ENCODE measurements around the gene SLC39A11. TPM values are rescaled to one million over a fixed set of nuclear protein-coding genes. Genes with fewer than 3 reads are reported as not detected.
A peak's percentile ranks its signal among the peaks of the same experiment; 100 is the strongest.

The SLC39A11 gene
- polyA plus RNA-seq, 1 donor from 2014 or later = 8.0 TPM

- Histone ChIP-seq H3K9me3 (ENCODE audit: low read length) (no peaks in the 10 kb centered on the region), H4K20me1 (ENCODE audit: insufficient read depth) (no peaks in the 10 kb centered on the region), H3F3A (ENCODE audit: insufficient read depth, low read length, poor library complexity, severe bottlenecking) (no peaks in the 10 kb centered on the region), H3K36me3 (ENCODE audit: insufficient read depth, low read length) (no peaks in the 10 kb centered on the region), H3K9ac (ENCODE audit: low read length) (no peak overlapping the region), H3K27me3 (ENCODE audit: insufficient read depth, low read depth, low read length) (no peaks in the 10 kb centered on the region), H3K79me2 (replicated peaks; ENCODE audit: insufficient read depth, low read length) (no peaks in the 10 kb centered on the region), H3K4me2 (ENCODE audit: low read length) (no peak overlapping the region), H2AFZ (ENCODE audit: low read depth, low read length) (no peak overlapping the region), H3K27ac (ENCODE audit: low read length) (no peak overlapping the region), H3K4me3 (ENCODE audit: low read length) (no peak overlapping the region), H3K9me2 (ENCODE audit: insufficient read depth, low read length) (no peaks in the 10 kb centered on the region)
- no peak for TF ChIP-seq REST (IDR thresholded peaks at IDR 0.05; ENCODE audit: borderline replicate concordance)
- no peak for TF ChIP-seq MXI1 (conservative IDR thresholded peaks at IDR 0.05; ENCODE audit: poor library complexity, severe bottlenecking)
Observed at GRCh38 chr17:72952220-72952619, 140.3 kb downstream of the SLC39A11 start.

GRCh38 chr17:72950242-72950931 is 142.1 kb downstream of the SLC39A11 start:
- Histone ChIP-seq H3K9ac (ENCODE audit: low read length) (peak overlapping the region; percentile 41), H3K9me2 (ENCODE audit: insufficient read depth, low read length) (no peaks in the 10 kb centered on the region), H3K36me3 (ENCODE audit: insufficient read depth, low read length) (no peaks in the 10 kb centered on the region), H3F3A (ENCODE audit: insufficient read depth, low read length, poor library complexity, severe bottlenecking) (no peaks in the 10 kb centered on the region), H3K27ac (ENCODE audit: low read length) (peak overlapping the region; percentile 64), H3K9me3 (ENCODE audit: low read length) (no peaks in the 10 kb centered on the region), H2AFZ (ENCODE audit: low read depth, low read length) (no peak overlapping the region), H3K79me2 (replicated peaks; ENCODE audit: insufficient read depth, low read length) (no peaks in the 10 kb centered on the region), H3K4me3 (ENCODE audit: low read length) (no peak overlapping the region), H4K20me1 (ENCODE audit: insufficient read depth) (no peaks in the 10 kb centered on the region), H3K27me3 (ENCODE audit: insufficient read depth, low read depth, low read length) (no peaks in the 10 kb centered on the region), H3K4me2 (ENCODE audit: low read length) (no peak overlapping the region)
- TF ChIP-seq SMC3 (conservative IDR thresholded peaks at IDR 0.05; ENCODE audit: poor library complexity) = no peak
- TF ChIP-seq POLR2AphosphoS5 (IDR thresholded peaks at IDR 0.05) = peak; percentile 19

- H3K4me3 ChIP-seq (ENCODE audit: low read length) = no peak overlapping the region
- no peaks in the 10 kb centered on the region for H3K27me3 ChIP-seq (ENCODE audit: insufficient read depth, low read depth, low read length)
- H3K9me2 ChIP-seq (ENCODE audit: insufficient read depth, low read length) = no peaks in the 10 kb centered on the region
- H3K79me2 ChIP-seq (replicated peaks; ENCODE audit: insufficient read depth, low read length) = no peaks in the 10 kb centered on the region
- no peak overlapping the region for H3K9ac ChIP-seq (ENCODE audit: low read length)
- H3K36me3 ChIP-seq (ENCODE audit: insufficient read depth, low read length) = no peaks in the 10 kb centered on the region
- no peaks in the 10 kb centered on the region for H4K20me1 ChIP-seq (ENCODE audit: insufficient read depth)
- no peaks in the 10 kb centered on the region for H3K9me3 ChIP-seq (ENCODE audit: low read length)
- H3K27ac ChIP-seq (ENCODE audit: low read length) = no peak overlapping the region
- H3F3A ChIP-seq (ENCODE audit: insufficient read depth, low read length, poor library complexity, severe bottlenecking) = no peaks in the 10 kb centered on the region
- no peak overlapping the region for H2AFZ ChIP-seq (ENCODE audit: low read depth, low read length)
- H3K4me2 ChIP-seq (ENCODE audit: low read length) = no peak overlapping the region
- TF ChIP-seq SMC3 (conservative IDR thresholded peaks at IDR 0.05; ENCODE audit: poor library complexity) (no peak), EP300 (conservative IDR thresholded peaks at IDR 0.05; ENCODE audit: poor library complexity, severe bottlenecking) (no peak), MXI1 (conservative IDR thresholded peaks at IDR 0.05; ENCODE audit: poor library complexity, severe bottlenecking) (no peak), EZH2 (IDR thresholded peaks at IDR 0.05; ENCODE audit: borderline replicate concordance, insufficient read depth, low read length, poor library complexity, severe bottlenecking) (no peak), TAF1 (IDR thresholded peaks at IDR 0.05; ENCODE audit: low read depth) (no peak), REST (IDR thresholded peaks at IDR 0.05; ENCODE audit: borderline replicate concordance) (no peak), RAD21 (conservative IDR thresholded peaks at IDR 0.05) (no peak), POLR2AphosphoS5 (IDR thresholded peaks at IDR 0.05) (no peak), CTCF (IDR thresholded peaks at IDR 0.05; ENCODE audit: poor library complexity, severe bottlenecking) (no peak)
Observed at GRCh38 chr17:72948115-72948514, 144.4 kb downstream of the SLC39A11 start.
